CD4-positive, alpha-beta T cell (primary cell): ENCODE measurements around the gene TIAM1. TPM values are rescaled to one million over a fixed set of nuclear protein-coding genes. Genes with fewer than 3 reads are reported as not detected.

ENCODE experiments used
- ATAC-seq: fragments of 200-7000 bp; cut with Tn5 transposase; one replicate; pipeline ENCODE4 v1.10.0; 2022; ENCODE audit warnings: mild to moderate bottlenecking; ENCODE audit not compliant: poor library complexity
- CTCF ChIA-PET: fragments of 350-600 bp; sonication (Branson Sonifier 250); formaldehyde crosslinking; loops from one replicate; lab custom pipeline; 2021; ENCODE audit warnings: antibody characterized with exemption, inconsistent platforms; lab: Charles Lee
- POLR2A ChIA-PET: fragments of 350-600 bp; sonication (Branson Sonifier 250); formaldehyde crosslinking; loops from one replicate; lab custom pipeline; 2021; ENCODE audit warnings: antibody characterized with exemption, inconsistent platforms; lab: Charles Lee
- DNase-seq, 14 experiments: peaks; one replicate each; pipeline ENCODE4 v3.0.0-alpha.2; 2013 to 2020; ENCODE audit warnings: mixed read lengths in 2 of 14
- H3K27ac ChIP-seq, 2 donors: one replicate each; pipeline versions ENCODE4 v1.5.1 to v1.7.0; 2013; ENCODE audit warnings: low read length in 2 of 2, low read depth in 1 of 2, mild to moderate bottlenecking in 1 of 2
- H3K27me3 ChIP-seq, 2 experiments: 1 replicate in 1 of 2; 2 replicates in 1 of 2; pipeline versions ENCODE4 v1.6.1 to v1.7.0; 2013; ENCODE audit warnings: low read length in 2 of 2, control low read depth in 1 of 2, mild to moderate bottlenecking in 1 of 2, moderate library complexity in 1 of 2; ENCODE audit not compliant: insufficient read depth in 2 of 2, control insufficient read depth in 1 of 2
- H3K36me3 ChIP-seq: one replicate; pipeline ENCODE4 v1.6.1; 2013; ENCODE audit warnings: low read length, control low read depth; ENCODE audit not compliant: insufficient read depth
- H3K4me1 ChIP-seq: one replicate; pipeline ENCODE4 v1.6.1; 2013; ENCODE audit warnings: low read length, control low read depth; ENCODE audit not compliant: insufficient read depth
- H3K4me3 ChIP-seq: one replicate; pipeline ENCODE4 v1.5.1; 2013; ENCODE audit warnings: mild to moderate bottlenecking, low read length, moderate library complexity
- H3K9me3 ChIP-seq, 2 experiments: 1 replicate in 1 of 2; 2 replicates in 1 of 2; pipeline versions ENCODE4 v1.6.1 to v1.7.0; 2013; ENCODE audit warnings: low read length in 2 of 2, mild to moderate bottlenecking in 2 of 2, control low read depth in 1 of 2, moderate library complexity in 1 of 2; ENCODE audit not compliant: control insufficient read depth in 1 of 2, insufficient read depth in 1 of 2
- H3K27ac Mint-ChIP-seq: one replicate; pipeline ENCODE4 v1.8.0; 2020; ENCODE audit warnings: mixed read lengths
- H3K27me3 Mint-ChIP-seq: one replicate; pipeline ENCODE4 v1.8.0; 2021; ENCODE audit warnings: mixed read lengths
- H3K36me3 Mint-ChIP-seq: one replicate; pipeline ENCODE4 v1.8.0; 2021; ENCODE audit warnings: low read depth, mixed read lengths
- H3K4me1 Mint-ChIP-seq: one replicate; pipeline ENCODE4 v1.8.0; 2021; ENCODE audit warnings: low read depth, mixed read lengths
- H3K4me3 Mint-ChIP-seq: one replicate; pipeline ENCODE4 v1.8.0; 2020; ENCODE audit warnings: mild to moderate bottlenecking, mixed read lengths
- H3K9me3 Mint-ChIP-seq: one replicate; pipeline ENCODE4 v1.8.0; 2020; ENCODE audit warnings: mixed read lengths
- CTCF ChIP-seq: fragments of 200-600 bp; IDR thresholded peaks from one replicate; pipeline ENCODE4 v1.8.0; 2022; ENCODE audit warnings: antibody characterized with exemption, mild to moderate bottlenecking
- intact Hi-C, 2 experiments: fragments of 100-400 bp; cut with DNase I in 1 of 2; cut with micrococcal nuclease in 1 of 2; formaldehyde crosslinking; loops; one replicate each; pipeline versions ENCODE4 v1.15.1 to v1.9.0; 2023 to 2025; cut with DNase I, micrococcal nuclease
- total RNA-seq, 174 experiments: library from RNA in 2 of 174; stranded (reverse) in 2 of 174; gene quantifications; one replicate each; pipeline ENCODE4 v1.2.3 and lab custom pipeline; 2021 to 2026

TIAM1 gene
- total RNA-seq, 2 experiments from 2014 or later, result 39.6 to 39.8 TPM

- intact Hi-C loops, result no loop called here
- no peak overlapping the region for H3K4me3 Mint-ChIP-seq
- no peak for DNase-seq
- no peak for TF ChIP-seq CTCF
- no peak overlapping the region for H3K27ac Mint-ChIP-seq
- ChIA-PET POLR2A (interaction anchor here (1.3 kb wide), 1 partner anchor 53 kb away, joined by 3 read pairs; no protein-coding TSS in a partner anchor), CTCF (no interaction called here)
- no peaks in the 10 kb centered on the region for H3K9me3 Mint-ChIP-seq
- H3K4me1 Mint-ChIP-seq, result no peaks in the 10 kb centered on the region
- H3K36me3 ChIP-seq, result no peaks in the 10 kb centered on the region
- H3K36me3 Mint-ChIP-seq, result no peaks in the 10 kb centered on the region
- no peaks in the 10 kb centered on the region for H3K9me3 ChIP-seq
- H3K27me3 Mint-ChIP-seq, result no peaks in the 10 kb centered on the region
- no peaks in the 10 kb centered on the region for H3K27me3 ChIP-seq
- H3K27ac ChIP-seq, result no peak overlapping the region
- no peaks in the 10 kb centered on the region for H3K4me1 ChIP-seq
- no peak overlapping the region for H3K4me3 ChIP-seq
- ATAC-seq, result no peak
Observed at GRCh38 chr21:31211836-31212235, 132.2 kb downstream of the TIAM1 start.

GRCh38 chr21:31205412-31205811 lies 138.6 kb downstream of the TIAM1 start:
- Histone ChIP-seq H3K36me3 (no peaks in the 10 kb centered on the region), H3K4me1 (no peaks in the 10 kb centered on the region), H3K27me3 (no peaks in the 10 kb centered on the region), H3K4me3 (no peak overlapping the region), H3K27ac (no peak overlapping the region), H3K9me3 (no peaks in the 10 kb centered on the region)
- TF ChIP-seq CTCF, result no peak
- H3K27ac Mint-ChIP-seq, result no peak overlapping the region
- no peaks in the 10 kb centered on the region for H3K9me3 Mint-ChIP-seq
- POLR2A ChIA-PET, result no interaction called here
- H3K27me3 Mint-ChIP-seq, result no peaks in the 10 kb centered on the region
- DNase-seq (no peak), ATAC-seq (no peak)
- no peaks in the 10 kb centered on the region for H3K4me1 Mint-ChIP-seq
- intact Hi-C loops, result no loop called here
- no peak overlapping the region for H3K4me3 Mint-ChIP-seq
- no peaks in the 10 kb centered on the region for H3K36me3 Mint-ChIP-seq
- CTCF ChIA-PET, result no interaction called here

- CTCF ChIA-PET, result no interaction called here
Observed at GRCh38 chr21:31204801-31205200, 139.3 kb downstream of the TIAM1 start.

More at GRCh38 chr21:31204801-31205200, 139.3 kb downstream of the TIAM1 start:
- no peaks in the 10 kb centered on the region for H3K4me1 Mint-ChIP-seq
- no peak overlapping the region for H3K27ac ChIP-seq
- no peaks in the 10 kb centered on the region for H3K4me1 ChIP-seq
- no peaks in the 10 kb centered on the region for H3K36me3 ChIP-seq
- no peaks in the 10 kb centered on the region for H3K27me3 Mint-ChIP-seq
- no peak overlapping the region for H3K4me3 Mint-ChIP-seq
- H3K9me3 Mint-ChIP-seq, result no peaks in the 10 kb centered on the region
- H3K4me3 ChIP-seq, result no peak overlapping the region
- H3K27ac Mint-ChIP-seq, result no peak overlapping the region
- intact Hi-C loops, result no loop called here
- no peak for DNase-seq
- H3K36me3 Mint-ChIP-seq, result no peaks in the 10 kb centered on the region
- ATAC-seq, result no peak
- no peaks in the 10 kb centered on the region for H3K9me3 ChIP-seq
- no peaks in the 10 kb centered on the region for H3K27me3 ChIP-seq
- POLR2A ChIA-PET, result no interaction called here
- TF ChIP-seq CTCF, result no peak
